GM12878 (cell line): ENCODE data around the gene TASOR2. TPM values are rescaled to one million over a fixed set of nuclear protein-coding genes. Genes with fewer than 3 reads are reported as not detected.
A peak's percentile ranks its signal among the peaks of the same experiment; 100 is the strongest.

Source experiments
- ATAC-seq: fragments of 200-7000 bp; cut with Tn5 transposase; 3 replicates; pipeline ENCODE4 v1.9.1; 2020; ENCODE audit warnings: mild to moderate bottlenecking, moderate library complexity
- BruUV-seq: library from RNA; stranded (reverse); fragments of 400-500 nt; replicated peaks from 2 replicates; lab custom pipeline; 2021; lab: Mats Ljungman, UMichigan
- CTCF ChIA-PET: fragments of 300-600 bp; sonication (Branson Sonifier 250); formaldehyde crosslinking; extraction: SDS; loops from one replicate; lab custom pipeline; 2021; ENCODE audit warnings: inconsistent platforms; lab: Yijun Ruan, JAX
- POLR2A ChIA-PET: fragments of 350-600 bp; formaldehyde crosslinking; extraction: SDS; loops from one replicate; lab custom pipeline; 2021; ENCODE audit warnings: inconsistent platforms; lab: Charles Lee
- RAD21 ChIA-PET: fragments of 300-600 bp; sonication (Branson Sonifier 250); formaldehyde crosslinking; loops from one replicate; lab custom pipeline; 2023; ENCODE audit warnings: antibody characterized with exemption; ENCODE audit not compliant: unreplicated experiment; lab: Charles Lee
- SMC1A ChIA-PET: fragments of 300-600 bp; sonication (Branson Sonifier 250); formaldehyde crosslinking; loops from one replicate; lab custom pipeline; 2023; ENCODE audit not compliant: unreplicated experiment, uncharacterized antibody; lab: Charles Lee
- DNase-seq: peaks from one replicate; pipeline ENCODE4 v3.0.0-alpha.2; 2011; ENCODE audit warnings: low read depth, low spot score
- FAIRE-seq: peaks from 3 replicates; lab custom pipeline; 2011; peaks lifted over from hg19 to GRCh38; lab: Jason Lieb, UNC
- H2AFZ ChIP-seq: 2 replicates; pipeline ENCODE4 v1.6.0; 2011; ENCODE audit warnings: low read depth, low read length, control low read depth; ENCODE audit not compliant: control insufficient read depth
- H3K27ac ChIP-seq: 2 replicates; pipeline ENCODE4 v1.5.1; 2011; ENCODE audit warnings: control low read depth; ENCODE audit not compliant: control insufficient read depth, insufficient read depth
- H3K27me3 ChIP-seq, 2 experiments: replicated peaks in 1 of 2; 2 replicates each; pipeline versions ENCODE4 v1.6.0 to v1.6.1; 2011; ENCODE audit warnings: low read length in 1 of 2; ENCODE audit not compliant: control insufficient read depth in 2 of 2, insufficient read depth in 2 of 2
- H3K36me3 ChIP-seq, 2 experiments: 2 replicates each; pipeline ENCODE4 v1.5.1; 2011; ENCODE audit warnings: low read length in 1 of 2; ENCODE audit not compliant: control insufficient read depth in 2 of 2, insufficient read depth in 2 of 2
- H3K4me1 ChIP-seq: 2 replicates; pipeline ENCODE4 v1.6.1; 2011; ENCODE audit warnings: mild to moderate bottlenecking, low read length, moderate library complexity, mixed read lengths; ENCODE audit not compliant: control insufficient read depth, insufficient read depth
- H3K4me2 ChIP-seq: 2 replicates; pipeline ENCODE4 v1.6.0; 2011; ENCODE audit warnings: control low read depth; ENCODE audit not compliant: control insufficient read depth, insufficient read depth
- H3K4me3 ChIP-seq: fragments of 200-600 bp; sonication (generic); 2 replicates; pipeline ENCODE4 v1.5.1; 2016
- H3K79me2 ChIP-seq: 2 replicates; pipeline ENCODE4 v1.6.0; 2011; ENCODE audit warnings: low read length; ENCODE audit not compliant: control insufficient read depth, insufficient read depth
- H3K9ac ChIP-seq: 2 replicates; pipeline ENCODE4 v1.8.0; 2011; ENCODE audit warnings: low read length, control low read depth, mixed read lengths; ENCODE audit not compliant: control insufficient read depth, insufficient read depth
- H3K9me3 ChIP-seq: replicated peaks from 3 replicates; pipeline ENCODE4 v1.5.1; 2011; ENCODE audit warnings: mild to moderate bottlenecking, low read length; ENCODE audit not compliant: control insufficient read depth, insufficient read depth
- H4K20me1 ChIP-seq: 2 replicates; pipeline ENCODE4 v1.6.0; 2011; ENCODE audit not compliant: control insufficient read depth, insufficient read depth
- BCL11A ChIP-seq: IDR thresholded peaks from 2 replicates; pipeline ENCODE4 v1.6.1; 2011; ENCODE audit warnings: low read depth, low read length
- CREB1 ChIP-seq: IDR thresholded peaks from 2 replicates; pipeline ENCODE4 v1.6.1; 2012; ENCODE audit warnings: low read depth, mild to moderate bottlenecking, inconsistent platforms
- RCOR1 ChIP-seq: conservative IDR thresholded peaks from 2 replicates; pipeline ENCODE4 v1.6.1; 2012; ENCODE audit warnings: low read depth, low read length, improper control_type of control experiment
- SP1 ChIP-seq: IDR thresholded peaks from one replicate; pipeline ENCODE4 v1.6.1; 2011; ENCODE audit warnings: low read depth, low read length
- TARDBP ChIP-seq: IDR thresholded peaks from 2 replicates; pipeline ENCODE4 v1.6.1; 2016; ENCODE audit warnings: borderline replicate concordance
- TCF3 ChIP-seq: IDR thresholded peaks from 2 replicates; pipeline ENCODE4 v1.6.1; 2012; ENCODE audit warnings: low read depth, mild to moderate bottlenecking, low read length, borderline replicate concordance; ENCODE audit not compliant: insufficient read depth
- WGBS: methylation state at CpG from one replicate; pipeline ENCODE4 v1.1.6; 2016; ENCODE audit warnings: low lambda C conversion rate; ENCODE audit not compliant: insufficient replicate concordance, insufficient coverage; ENCODE audit errors: missing lambda C conversion rate; 5-methylcytosine and 5-hydroxymethylcytosine counted together
- in situ Hi-C: fragments of 300-500 bp; cut with MboI; formaldehyde crosslinking; loops from 9 replicates; pipeline ENCODE4 v1.14.3; 2018; ENCODE audit warnings: mixed read lengths
- intact Hi-C: fragments of 100-400 bp; cut with micrococcal nuclease; formaldehyde crosslinking; loops from one replicate; pipeline ENCODE4 v1.14.2; 2022; ENCODE audit not compliant: unreplicated experiment
- polyA plus RNA-seq, 11 experiments: library from polyadenylated mRNA; depleted of rRNA in 4 of 11; unstranded in 6 of 11; stranded (reverse) in 5 of 11; fragments of >200 nt; fragmentation: Nextera tagmentation in 4 of 11; fragmentation: Illumina TruSeq in 1 of 11; extraction: Ambion mirVana in 4 of 11; extraction: Trizol in 1 of 11; gene quantifications; 1 replicate in 1 of 11; 2 replicates in 10 of 11; pipeline versions ENCODE4 v1.2.1 to v1.2.3, GENCODE V29; 2011 to 2016; ENCODE audit warnings: inconsistent platforms in 2 of 11, missing spikeins in 2 of 11, low read depth in 1 of 11
- total RNA-seq, 4 experiments: library from RNA; depleted of rRNA in 3 of 4; stranded (reverse); fragments of >200 nt in 3 of 4; fragmentation: Illumina TruSeq in 1 of 4; extraction: Trizol in 1 of 4; gene quantifications; 2 replicates each; pipeline versions ENCODE4 v1.2.1 to v1.2.3, GENCODE V29; 2013 to 2021
- TF ChIP-seq, protein P1 (sequence below): IDR thresholded peaks from 2 replicates; pipeline ENCODE4 v1.6.1; 2012; ENCODE audit warnings: low read length, inconsistent platforms
- TF ChIP-seq, protein P2 (sequence below): fragments of 450-650 bp; IDR thresholded peaks from 2 replicates; pipeline ENCODE4 v1.6.1; 2016; ENCODE audit warnings: mild to moderate bottlenecking

The TASOR2 gene
- total and polyA plus RNA-seq, 10 of the 15 experiments (the other 5 are each of a cell fraction or from before 2014, with no cell fraction given): 8.2 to 54.7 (median 31.0) TPM

DNA sequence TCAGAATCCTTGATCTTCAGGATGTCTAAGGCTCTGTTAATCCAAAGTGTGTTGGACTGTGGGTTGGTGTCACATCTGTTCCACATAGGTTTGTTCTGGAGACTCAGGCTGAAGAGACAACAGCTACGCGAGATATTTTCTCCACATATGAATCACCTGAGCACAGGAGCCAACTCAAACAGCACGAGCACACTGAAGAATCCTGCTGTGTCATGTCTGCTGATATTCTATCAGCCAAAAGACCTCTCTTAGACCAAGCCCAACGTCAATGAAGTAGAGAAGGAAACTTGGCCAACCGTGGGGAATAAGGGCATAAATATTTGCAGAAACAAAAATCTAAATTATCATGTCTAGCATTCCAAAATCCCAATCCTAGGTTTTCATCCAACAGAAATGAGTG, 2.7 kb upstream of the TASOR2 start:
- WGBS: 54% methylated on average over 5 of the region's 5 CpGs
- Histone ChIP-seq H3K27ac (no peak overlapping the region), H3K9ac (no peak overlapping the region), H3K27me3 (peaks cover 0 to 3% of the 10 kb centered on the region in 2 experiments; a peak in 1 of 4 replicates), H3K4me2 (no peak overlapping the region), H3K79me2 (peaks cover 23% of the 10 kb centered on the region), H3K4me3 (no peak overlapping the region), H3K36me3 (no peaks in the 10 kb centered on the region), H4K20me1 (no peaks in the 10 kb centered on the region), H3K9me3 (no peaks in the 10 kb centered on the region; the same call in 2 of the 3 replicates), H3K4me1 (peaks cover 6% of the 10 kb centered on the region; the same call in 1 of the 2 replicates), H2AFZ (no peak overlapping the region)
- ChIA-PET RAD21 (no interaction called here), SMC1A (no interaction called here), CTCF (interaction anchor here (2.8 kb wide), 1 partner anchor 52 kb away, joined by 8 read pairs; no protein-coding TSS in a partner anchor), POLR2A (interaction anchor here (0.6 to 1.1 kb wide), 2 partner anchors 10 to 647 kb away, joined by 3 to 4 read pairs; no protein-coding TSS in a partner anchor)
- DNase-seq: no peak
- intact Hi-C loops: no loop called here
- ATAC-seq: no peak
- in situ Hi-C loops: no loop called here
- TF ChIP-seq RCOR1: no peak
- TF ChIP-seq, protein P1, sequence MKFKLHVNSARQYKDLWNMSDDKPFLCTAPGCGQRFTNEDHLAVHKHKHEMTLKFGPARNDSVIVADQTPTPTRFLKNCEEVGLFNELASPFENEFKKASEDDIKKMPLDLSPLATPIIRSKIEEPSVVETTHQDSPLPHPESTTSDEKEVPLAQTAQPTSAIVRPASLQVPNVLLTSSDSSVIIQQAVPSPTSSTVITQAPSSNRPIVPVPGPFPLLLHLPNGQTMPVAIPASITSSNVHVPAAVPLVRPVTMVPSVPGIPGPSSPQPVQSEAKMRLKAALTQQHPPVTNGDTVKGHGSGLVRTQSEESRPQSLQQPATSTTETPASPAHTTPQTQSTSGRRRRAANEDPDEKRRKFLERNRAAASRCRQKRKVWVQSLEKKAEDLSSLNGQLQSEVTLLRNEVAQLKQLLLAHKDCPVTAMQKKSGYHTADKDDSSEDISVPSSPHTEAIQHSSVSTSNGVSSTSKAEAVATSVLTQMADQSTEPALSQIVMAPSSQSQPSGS: no peak
- no peak for FAIRE-seq
- BruUV-seq: no TSS peak

DNA sequence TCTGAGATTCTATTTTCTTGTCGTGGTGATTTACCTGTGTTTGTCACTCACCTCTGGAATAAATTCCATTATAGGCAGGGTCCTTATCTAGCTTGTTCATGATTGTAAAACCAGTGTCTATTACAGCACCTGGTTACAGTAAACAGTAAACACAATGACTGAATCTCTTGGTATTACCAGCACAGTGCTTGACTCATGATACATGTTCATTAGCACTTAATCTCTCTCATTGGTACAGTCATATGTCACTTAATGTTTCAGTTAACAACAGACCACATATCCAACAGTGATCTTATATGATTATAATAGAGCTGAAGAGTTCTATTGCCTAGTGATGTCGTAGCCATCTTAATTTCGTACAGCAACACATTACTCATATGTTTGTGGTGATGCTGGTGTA, 1.6 kb upstream of the TASOR2 start:
- SMC1A ChIA-PET: interaction anchor here (1.0 to 2.4 kb wide), 8 partner anchors 10 to 240 kb away, joined by 3 to 9 read pairs (median 3); no protein-coding TSS in a partner anchor
- in situ Hi-C loops: no loop called here
- Histone ChIP-seq H3K27ac (no peak overlapping the region), H3K79me2 (peaks cover 34% of the 10 kb centered on the region), H3K36me3 (no peaks in the 10 kb centered on the region), H2AFZ (no peak overlapping the region), H4K20me1 (no peaks in the 10 kb centered on the region), H3K4me1 (peaks cover 6% of the 10 kb centered on the region; the same call in 1 of the 2 replicates), H3K4me3 (no peak overlapping the region), H3K9ac (no peak overlapping the region), H3K9me3 (no peaks in the 10 kb centered on the region; the same call in 2 of the 3 replicates), H3K4me2 (no peak overlapping the region), H3K27me3 (0 out of 4 replicates have a peak, but pooled peaks cover 0 to 3% of the 10 kb centered on the region in 2 experiments)
- DNase-seq (no peak), FAIRE-seq (no peak), ATAC-seq (no peak)
- RAD21 ChIA-PET: interaction anchor here (1.4 to 3.4 kb wide), 2 partner anchors 10 to 13 kb away, joined by 6 to 15 read pairs; no protein-coding TSS in a partner anchor
- POLR2A ChIA-PET: interaction anchor here (2.4 kb wide), 1 partner anchor 10 kb away, joined by 10 read pairs; no protein-coding TSS in a partner anchor
- BruUV-seq: no TSS peak
- CTCF ChIA-PET: interaction anchor here (0.6 to 2.7 kb wide), 6 partner anchors 9 to 249 kb away, joined by 3 to 13 read pairs (median 4); no protein-coding TSS in a partner anchor
- TF ChIP-seq TCF3 (no peak), BCL11A (no peak), CREB1 (no peak), SP1 (no peak), TARDBP (no peak)
- TF ChIP-seq, protein P2, sequence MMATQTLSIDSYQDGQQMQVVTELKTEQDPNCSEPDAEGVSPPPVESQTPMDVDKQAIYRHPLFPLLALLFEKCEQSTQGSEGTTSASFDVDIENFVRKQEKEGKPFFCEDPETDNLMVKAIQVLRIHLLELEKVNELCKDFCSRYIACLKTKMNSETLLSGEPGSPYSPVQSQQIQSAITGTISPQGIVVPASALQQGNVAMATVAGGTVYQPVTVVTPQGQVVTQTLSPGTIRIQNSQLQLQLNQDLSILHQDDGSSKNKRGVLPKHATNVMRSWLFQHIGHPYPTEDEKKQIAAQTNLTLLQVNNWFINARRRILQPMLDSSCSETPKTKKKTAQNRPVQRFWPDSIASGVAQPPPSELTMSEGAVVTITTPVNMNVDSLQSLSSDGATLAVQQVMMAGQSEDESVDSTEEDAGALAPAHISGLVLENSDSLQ: peak; percentile 25; the same call in 1 of the 2 replicates
- intact Hi-C loops: no loop called here
- 73% methylated on average over 3 of the region's 3 CpGs for WGBS
